Subcutaneous abdominal adipose tissue (tissue), 5 donors: ENCODE results near the gene DLG1.

ENCODE experiments used
- H3K27ac ChIP-seq: one replicate; pipeline ENCODE4 v1.7.0; 2013; ENCODE audit warnings: low read depth, mild to moderate bottlenecking, inconsistent platforms, low read length, moderate library complexity
- H3K27me3 ChIP-seq, 5 donors: one replicate each; pipeline ENCODE4 v1.7.0; 2013; ENCODE audit warnings: low read length in 5 of 5, inconsistent platforms in 1 of 5; ENCODE audit not compliant: control insufficient read depth in 5 of 5, insufficient read depth in 4 of 5
- H3K36me3 ChIP-seq, 5 donors: one replicate each; pipeline ENCODE4 v1.7.0; 2013; ENCODE audit warnings: low read length in 5 of 5; ENCODE audit not compliant: control insufficient read depth in 5 of 5, insufficient read depth in 5 of 5
- H3K4me1 ChIP-seq, 5 donors: one replicate each; pipeline ENCODE4 v1.7.0; 2013; ENCODE audit warnings: low read length in 5 of 5, mild to moderate bottlenecking in 3 of 5, moderate library complexity in 1 of 5; ENCODE audit not compliant: control insufficient read depth in 5 of 5, insufficient read depth in 5 of 5
- H3K4me3 ChIP-seq, 5 donors: one replicate each; pipeline ENCODE4 v1.7.0; 2013; ENCODE audit warnings: low read length in 5 of 5, low read depth in 1 of 5
- H3K9ac ChIP-seq, 5 donors: one replicate each; pipeline ENCODE4 v1.7.0; 2013; ENCODE audit warnings: low read length in 5 of 5, mild to moderate bottlenecking in 4 of 5, moderate library complexity in 3 of 5
- H3K9me3 ChIP-seq, 5 donors: one replicate each; pipeline ENCODE4 v1.7.0; 2013; ENCODE audit warnings: low read length in 5 of 5; ENCODE audit not compliant: control insufficient read depth in 5 of 5
- donor health status: healthy.
- donor health status: healthy.
- donor health status: healthy.
- donor health status: healthy.
- donor health status: healthy.

DLG1 gene

DNA sequence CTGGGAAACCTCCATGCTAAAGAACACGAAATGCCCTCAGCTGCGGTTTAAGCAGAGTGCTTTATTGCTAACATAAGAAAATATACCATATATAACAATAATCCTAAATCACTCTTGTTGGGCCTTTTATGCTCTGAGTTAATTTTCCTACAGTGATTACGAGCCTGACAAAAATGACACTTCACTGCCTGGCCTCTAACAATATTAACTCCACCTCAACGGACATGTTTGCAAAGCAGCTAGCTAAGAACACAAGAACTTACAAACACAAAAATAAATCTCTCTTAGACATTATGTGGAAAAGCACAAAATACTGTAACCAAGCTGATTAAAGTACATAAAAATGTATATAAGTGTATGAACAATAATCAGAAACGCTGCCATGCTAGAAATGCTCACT is 40.7 kb downstream of the DLG1 start:
- H3K4me3 ChIP-seq: no peak overlapping the region
- H3K27ac ChIP-seq: no peak overlapping the region
- H3K9ac ChIP-seq: no peak overlapping the region
- peaks cover 0 to 2% (median 0%) of the 10 kb centered on the region in 5 donors for H3K36me3 ChIP-seq
- H3K27me3 ChIP-seq: no peaks in the 10 kb centered on the region
- H3K9me3 ChIP-seq: no peaks in the 10 kb centered on the region
- peaks cover 0 to 3% (median 0%) of the 10 kb centered on the region in 5 donors for H3K4me1 ChIP-seq

DNA sequence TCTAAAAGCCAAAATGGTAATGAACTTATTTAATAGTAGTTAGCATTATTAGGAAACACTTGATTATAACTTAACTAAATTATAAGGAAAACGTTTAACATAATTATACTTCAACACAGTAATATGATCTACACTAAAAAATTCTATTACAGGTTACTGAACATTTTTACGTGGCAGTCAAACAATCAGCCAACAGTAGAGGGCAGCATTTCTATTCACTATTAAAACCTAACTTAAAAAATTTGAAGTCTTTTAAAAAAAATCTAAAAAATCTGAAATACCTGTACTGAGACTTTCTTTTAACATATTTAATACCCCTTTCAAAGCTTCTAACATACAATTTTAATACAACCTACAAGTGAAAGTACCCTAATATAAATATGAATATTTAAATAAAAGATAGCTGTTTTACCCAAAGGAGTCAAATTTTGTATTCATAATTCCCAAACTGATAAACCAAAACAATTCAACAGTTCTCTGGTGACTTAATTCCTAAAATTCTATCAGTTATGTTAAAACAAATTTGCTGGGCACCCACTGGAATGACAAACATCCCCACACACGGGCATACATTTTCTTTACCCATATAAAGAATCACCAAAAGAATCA is 41.5 kb downstream of the DLG1 start:
- Histone ChIP-seq H3K4me1 (peaks cover 0 to 3% (median 0%) of the 10 kb centered on the region in 5 donors), H3K27me3 (no peaks in the 10 kb centered on the region), H3K4me3 (no peak overlapping the region), H3K9ac (no peak overlapping the region), H3K27ac (no peak overlapping the region), H3K9me3 (no peaks in the 10 kb centered on the region), H3K36me3 (no peaks in the 10 kb centered on the region)

GRCh38 chr3:197256104-197256503 is 42.3 kb downstream of the DLG1 start:
- Histone ChIP-seq H3K27ac (no peak overlapping the region), H3K4me3 (no peak overlapping the region), H3K36me3 (no peaks in the 10 kb centered on the region), H3K4me1 (peaks cover 0 to 3% (median 0%) of the 10 kb centered on the region in 5 donors), H3K9ac (no peak overlapping the region), H3K9me3 (no peaks in the 10 kb centered on the region), H3K27me3 (no peaks in the 10 kb centered on the region)

- Histone ChIP-seq H3K9ac (no peak overlapping the region), H3K27ac (no peak overlapping the region), H3K4me3 (no peak overlapping the region)
Measured at GRCh38 chr3:197253238-197253947, 45.0 kb downstream of the DLG1 start.

DNA sequence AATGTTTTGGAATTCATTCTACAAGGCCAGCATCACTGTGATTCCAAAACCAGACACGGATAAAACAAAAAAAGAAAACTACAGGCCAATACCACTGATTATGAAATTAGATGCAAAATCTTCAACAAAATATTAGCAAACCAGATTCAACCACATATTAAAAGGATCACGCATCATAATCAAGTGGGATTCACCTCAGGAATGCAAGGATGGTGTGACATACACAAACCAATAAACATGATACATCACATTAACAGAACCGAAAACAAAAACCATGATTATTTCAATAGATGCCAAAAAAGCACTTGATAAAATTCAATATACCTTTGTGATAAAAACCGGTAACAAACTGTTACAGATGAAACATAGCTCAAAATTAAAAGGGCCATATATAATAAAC is 48.9 kb downstream of the DLG1 start:
- Histone ChIP-seq H3K4me1 (no peaks in the 10 kb centered on the region), H3K27me3 (no peaks in the 10 kb centered on the region), H3K27ac (no peak overlapping the region), H3K4me3 (no peak overlapping the region), H3K36me3 (peaks cover 0 to 5% (median 0%) of the 10 kb centered on the region in 5 donors), H3K9me3 (peaks cover 0 to 22% (median 7%) of the 10 kb centered on the region in 5 donors), H3K9ac (no peak overlapping the region)

More at GRCh38 chr3:197253238-197253947, 45.0 kb downstream of the DLG1 start:
- Histone ChIP-seq H3K27me3 (no peaks in the 10 kb centered on the region), H3K9me3 (peaks cover 0 to 13% (median 5%) of the 10 kb centered on the region in 5 donors), H3K36me3 (peaks cover 0 to 5% (median 0%) of the 10 kb centered on the region in 5 donors), H3K4me1 (no peaks in the 10 kb centered on the region)

DNA sequence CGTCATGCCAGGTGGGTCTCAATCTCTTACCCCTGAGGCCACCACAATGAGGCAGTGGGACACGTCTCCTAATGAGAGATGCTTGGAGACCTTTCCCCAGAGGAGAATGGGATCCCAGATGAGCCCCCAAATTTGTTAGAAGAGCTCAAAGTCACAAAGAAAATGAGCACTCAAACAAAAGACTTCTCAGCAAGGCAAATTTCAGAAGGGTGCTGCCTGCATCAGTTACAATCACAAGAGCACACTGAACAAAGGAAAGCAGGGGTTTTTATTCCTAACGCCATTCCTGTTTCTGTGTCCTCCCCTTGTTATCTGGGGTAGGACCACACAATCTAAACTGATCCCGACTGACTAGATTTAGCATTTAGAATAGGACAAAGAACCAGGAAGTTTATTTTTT is 50.1 kb downstream of the DLG1 start:
- no peaks in the 10 kb centered on the region for H3K27me3 ChIP-seq
- H3K9ac ChIP-seq: no peak overlapping the region
- H3K4me3 ChIP-seq: no peak overlapping the region
- H3K9me3 ChIP-seq: peaks cover 0 to 22% (median 7%) of the 10 kb centered on the region in 5 donors
- peaks cover 0 to 10% (median 4%) of the 10 kb centered on the region in 5 donors for H3K36me3 ChIP-seq
- no peak overlapping the region for H3K27ac ChIP-seq
- H3K4me1 ChIP-seq: no peaks in the 10 kb centered on the region

- no peak overlapping the region for H3K4me3 ChIP-seq
- H3K36me3 ChIP-seq: peaks cover 0 to 10% (median 3%) of the 10 kb centered on the region in 5 donors
- H3K27me3 ChIP-seq: no peaks in the 10 kb centered on the region
- peaks cover 6 to 33% (median 22%) of the 10 kb centered on the region in 5 donors for H3K9me3 ChIP-seq
- no peaks in the 10 kb centered on the region for H3K4me1 ChIP-seq
- H3K9ac ChIP-seq: no peak overlapping the region
- H3K27ac ChIP-seq: no peak overlapping the region
Measured at GRCh38 chr3:197244751-197245150, 53.7 kb downstream of the DLG1 start.

DNA sequence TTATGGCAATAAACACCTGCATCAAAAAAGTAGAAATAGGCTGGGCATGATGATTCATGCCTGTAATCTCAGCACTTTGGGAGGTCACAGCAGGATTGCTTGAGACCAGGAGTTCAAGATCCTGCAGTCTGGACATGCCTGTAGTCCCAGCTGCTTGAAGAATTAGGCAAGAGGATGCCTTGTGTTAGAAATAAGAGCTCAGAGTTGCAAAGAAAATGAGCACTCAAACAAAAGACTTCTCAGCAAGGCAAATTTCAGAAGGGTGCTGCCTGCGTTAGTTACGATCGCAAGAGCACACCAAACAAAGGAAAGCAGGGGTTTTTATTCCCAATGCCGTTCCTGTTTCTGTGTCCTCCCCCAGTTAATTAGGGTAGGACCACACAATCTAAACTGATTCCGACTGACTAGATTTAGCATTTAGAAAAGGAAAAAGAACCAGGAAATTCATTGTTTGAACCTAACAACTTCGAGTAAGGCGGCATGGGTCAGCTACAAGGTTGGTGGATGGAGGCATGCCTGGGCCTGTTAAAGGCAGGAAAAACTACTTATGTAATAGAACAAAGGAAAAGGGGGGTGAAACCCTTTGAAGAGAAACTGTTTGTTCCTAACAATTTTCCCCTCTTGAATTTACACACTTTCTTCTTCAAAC is 55.5 kb downstream of the DLG1 start:
- no peak overlapping the region for H3K4me3 ChIP-seq
- H3K4me1 ChIP-seq: no peaks in the 10 kb centered on the region
- H3K27me3 ChIP-seq: no peaks in the 10 kb centered on the region
- no peak overlapping the region for H3K27ac ChIP-seq
- H3K9ac ChIP-seq: no peak overlapping the region
- peaks cover 0 to 10% (median 0%) of the 10 kb centered on the region in 5 donors for H3K36me3 ChIP-seq
- H3K9me3 ChIP-seq: peaks cover 6 to 19% (median 10%) of the 10 kb centered on the region in 5 donors

DNA sequence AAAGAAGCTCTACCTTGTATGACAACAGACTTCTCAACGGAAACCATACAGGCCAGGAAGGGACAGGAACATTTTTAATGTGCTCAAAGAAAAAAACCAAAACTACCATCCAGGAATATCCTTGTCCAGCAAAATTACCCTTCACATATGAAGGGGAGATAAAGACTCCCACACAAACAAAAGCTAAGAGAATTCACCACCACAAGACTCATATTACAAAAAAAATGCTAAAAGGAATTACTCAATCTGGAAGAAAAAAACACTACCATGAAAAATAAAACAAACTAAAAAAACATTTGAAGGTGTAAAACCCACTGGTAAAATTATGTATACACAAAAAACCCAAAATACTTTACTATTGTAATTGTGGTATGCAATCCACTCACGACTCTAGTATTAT is 57.2 kb downstream of the DLG1 start:
- peaks cover 6 to 16% (median 10%) of the 10 kb centered on the region in 5 donors for H3K9me3 ChIP-seq

GRCh38 chr3:197239857-197240256 is 58.6 kb downstream of the DLG1 start:
- Histone ChIP-seq H3K36me3 (peaks cover 0 to 10% (median 3%) of the 10 kb centered on the region in 5 donors), H3K27me3 (no peaks in the 10 kb centered on the region), H3K4me3 (no peak overlapping the region), H3K27ac (no peak overlapping the region), H3K9me3 (peaks cover 6 to 16% (median 10%) of the 10 kb centered on the region in 5 donors), H3K9ac (no peak overlapping the region), H3K4me1 (no peaks in the 10 kb centered on the region)

More for the DNA sequence above, 57.2 kb downstream of the DLG1 start:
- Histone ChIP-seq H3K9ac (no peak overlapping the region), H3K36me3 (peaks cover 0 to 10% (median 0%) of the 10 kb centered on the region in 5 donors), H3K27me3 (no peaks in the 10 kb centered on the region), H3K4me1 (no peaks in the 10 kb centered on the region), H3K27ac (no peak overlapping the region), H3K4me3 (no peak overlapping the region)
